ENCODE measurements around the gene CACNA1G.

DNA sequence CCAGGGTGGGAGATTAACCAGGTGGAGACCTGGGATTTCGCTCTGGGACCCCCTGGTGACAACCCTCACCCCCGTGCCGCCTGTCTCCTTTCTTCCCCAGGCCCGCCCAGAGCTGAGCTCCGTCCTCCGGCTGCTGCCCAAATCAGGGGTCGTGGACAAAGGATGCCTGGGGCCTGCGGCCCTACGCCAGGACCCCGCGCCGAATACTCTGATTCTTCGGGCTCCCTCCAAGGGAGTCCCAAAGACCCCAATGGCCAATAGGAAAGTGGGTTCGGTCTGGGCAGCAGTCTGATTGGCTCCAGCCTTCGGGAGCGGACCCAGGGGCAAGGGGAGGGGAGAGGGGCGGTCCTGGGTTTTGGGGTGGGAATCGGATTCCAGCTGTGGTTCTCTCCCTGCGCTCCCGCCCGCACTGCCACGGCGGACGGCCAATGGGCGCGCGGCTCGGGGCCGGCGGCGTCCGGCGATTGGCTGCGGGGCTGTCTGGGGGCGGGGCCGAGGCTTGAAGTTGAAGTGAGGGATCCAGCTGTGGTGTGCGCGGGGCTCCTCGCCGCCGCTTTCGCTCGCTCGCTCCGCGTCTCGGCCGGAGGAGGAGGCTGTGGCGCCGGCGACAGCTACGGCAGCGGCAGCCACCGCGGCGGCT lies at the start of gene CACNA1G:
- TF ChIP-seq CTCF (optimal IDR thresholded peaks at IDR 0.05 in 1 of 3, IDR thresholded peaks at IDR 0.05 in 1 of 3, conservative IDR thresholded peaks at IDR 0.05 in 1 of 3; ENCODE audit: extremely low read depth in 1 of 3, insufficient read depth in 2 of 3, low read length in 3 of 3) (no peak), EZH2 (IDR thresholded peaks at IDR 0.05; ENCODE audit: low read length) (no peak)
